ENCODE data around the gene USH2A.

USH2A gene

DNA sequence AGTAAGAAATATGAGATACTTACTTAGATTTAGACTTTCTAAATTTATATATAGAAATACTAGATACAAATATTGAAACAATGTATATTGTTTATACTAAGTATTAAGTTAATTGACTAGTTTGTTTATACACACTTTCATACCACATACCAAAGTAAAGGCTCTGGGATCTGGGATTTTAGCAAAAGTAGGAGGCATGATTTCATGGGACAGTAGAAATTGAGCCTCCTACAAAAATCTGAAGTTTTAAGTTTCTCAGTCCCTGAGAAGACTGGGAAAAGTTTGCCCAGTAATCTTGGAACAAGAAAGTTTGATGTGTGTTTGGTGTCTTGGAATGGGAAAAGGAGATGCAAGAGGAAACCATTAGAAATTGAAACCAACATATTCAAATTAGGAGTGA is 825.3 kb downstream of the USH2A start:
- TF ChIP-seq, protein P1, sequence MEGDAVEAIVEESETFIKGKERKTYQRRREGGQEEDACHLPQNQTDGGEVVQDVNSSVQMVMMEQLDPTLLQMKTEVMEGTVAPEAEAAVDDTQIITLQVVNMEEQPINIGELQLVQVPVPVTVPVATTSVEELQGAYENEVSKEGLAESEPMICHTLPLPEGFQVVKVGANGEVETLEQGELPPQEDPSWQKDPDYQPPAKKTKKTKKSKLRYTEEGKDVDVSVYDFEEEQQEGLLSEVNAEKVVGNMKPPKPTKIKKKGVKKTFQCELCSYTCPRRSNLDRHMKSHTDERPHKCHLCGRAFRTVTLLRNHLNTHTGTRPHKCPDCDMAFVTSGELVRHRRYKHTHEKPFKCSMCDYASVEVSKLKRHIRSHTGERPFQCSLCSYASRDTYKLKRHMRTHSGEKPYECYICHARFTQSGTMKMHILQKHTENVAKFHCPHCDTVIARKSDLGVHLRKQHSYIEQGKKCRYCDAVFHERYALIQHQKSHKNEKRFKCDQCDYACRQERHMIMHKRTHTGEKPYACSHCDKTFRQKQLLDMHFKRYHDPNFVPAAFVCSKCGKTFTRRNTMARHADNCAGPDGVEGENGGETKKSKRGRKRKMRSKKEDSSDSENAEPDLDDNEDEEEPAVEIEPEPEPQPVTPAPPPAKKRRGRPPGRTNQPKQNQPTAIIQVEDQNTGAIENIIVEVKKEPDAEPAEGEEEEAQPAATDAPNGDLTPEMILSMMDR (IDR thresholded peaks at IDR 0.05), result no peak

DNA sequence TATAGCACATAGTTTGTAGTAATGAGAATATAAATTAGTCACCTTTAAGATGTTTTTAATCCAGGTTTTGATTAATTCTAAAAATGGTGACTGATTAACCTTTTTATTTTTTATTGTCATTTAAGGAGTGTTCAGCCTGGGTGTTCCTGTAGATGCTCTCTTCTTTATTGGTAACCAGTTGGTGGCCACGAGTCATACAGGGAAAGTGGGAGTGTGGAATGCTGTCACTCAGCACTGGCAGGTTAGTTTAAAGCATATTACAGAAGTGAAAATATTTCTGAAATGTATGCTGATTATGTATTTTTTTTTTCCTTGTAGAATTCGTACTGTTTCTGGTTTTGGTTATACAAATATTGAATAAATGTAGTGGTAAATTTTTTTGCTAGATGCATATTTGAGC is 828.0 kb downstream of the USH2A start:
- TF ChIP-seq, protein P1 (IDR thresholded peaks at IDR 0.05), result no peak
- H3K27ac ChIP-seq, result no peak overlapping the region
- no peak for DNase-seq (ENCODE audit: low spot score)

More for the DNA sequence above, 825.3 kb downstream of the USH2A start:
- DNase-seq (ENCODE audit: low spot score), result no peak
- no peak overlapping the region for H3K4me3 ChIP-seq
- H3K27ac ChIP-seq, result no peak overlapping the region

DNA sequence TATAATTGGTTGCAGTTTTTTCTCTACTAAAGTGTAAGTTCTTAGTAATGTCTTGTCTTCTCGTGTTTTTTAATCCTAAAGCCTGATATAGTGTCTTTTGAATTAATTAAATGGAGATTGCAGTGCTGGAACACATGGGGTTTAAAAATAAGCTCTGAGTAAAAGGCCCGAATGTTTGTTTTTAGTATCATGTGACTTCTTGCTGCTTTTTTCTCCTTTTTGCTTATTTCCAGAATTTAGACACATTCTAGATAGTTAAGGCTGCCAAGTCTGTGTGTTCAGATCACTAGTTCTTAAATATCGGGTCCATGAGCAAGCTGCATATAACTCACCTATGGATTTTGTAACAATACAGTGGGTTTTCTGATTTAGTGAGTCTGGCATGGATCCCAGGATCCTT is 828.6 kb downstream of the USH2A start:
- Histone ChIP-seq H3K4me3 (no peak overlapping the region), H3K27ac (no peak overlapping the region)
- TF ChIP-seq, protein P1 (IDR thresholded peaks at IDR 0.05), result no peak
- DNase-seq (ENCODE audit: low spot score), result no peak

More for the DNA sequence above, 828.0 kb downstream of the USH2A start:
- H3K4me3 ChIP-seq, result no peak overlapping the region

DNA sequence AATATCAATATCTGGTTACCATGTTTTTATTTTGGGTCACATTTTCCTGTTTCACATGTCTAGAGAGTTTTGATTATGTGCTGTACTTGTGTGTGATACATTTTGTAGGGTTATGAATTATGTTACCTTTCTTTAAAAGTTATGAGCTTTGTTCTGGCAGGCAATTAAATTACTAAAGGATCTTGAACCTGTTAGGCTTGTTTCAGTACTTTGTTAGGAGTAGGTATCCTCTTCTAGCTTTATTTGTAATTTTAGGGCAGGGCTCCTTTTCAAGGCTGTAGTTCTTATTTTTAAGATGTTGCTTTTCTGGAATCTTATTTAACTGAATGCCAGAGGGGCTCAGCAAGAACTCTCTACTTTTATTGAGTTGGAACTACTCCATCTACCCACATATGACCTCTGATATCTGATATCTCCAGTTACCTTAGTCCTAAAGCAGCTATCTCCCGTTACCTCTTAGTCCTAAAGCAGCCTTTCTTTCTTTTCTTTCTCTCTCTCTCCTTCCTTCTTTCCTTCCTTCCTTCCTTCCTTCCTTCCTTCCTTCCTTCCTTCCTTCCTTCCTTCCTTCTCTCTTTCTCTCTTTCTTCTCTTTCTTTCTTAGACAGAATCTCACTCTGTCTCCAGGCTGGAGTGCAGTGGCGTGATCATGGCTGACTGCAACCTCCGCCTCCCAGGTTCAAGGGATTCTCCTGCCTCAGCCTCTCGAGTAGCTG is 832.3 kb downstream of the USH2A start:
- TF ChIP-seq, protein P1 (IDR thresholded peaks at IDR 0.05), result no peak
- Histone ChIP-seq H3K27ac (no peak overlapping the region), H3K4me3 (no peak overlapping the region)
- no peak for DNase-seq (ENCODE audit: low spot score)

DNA sequence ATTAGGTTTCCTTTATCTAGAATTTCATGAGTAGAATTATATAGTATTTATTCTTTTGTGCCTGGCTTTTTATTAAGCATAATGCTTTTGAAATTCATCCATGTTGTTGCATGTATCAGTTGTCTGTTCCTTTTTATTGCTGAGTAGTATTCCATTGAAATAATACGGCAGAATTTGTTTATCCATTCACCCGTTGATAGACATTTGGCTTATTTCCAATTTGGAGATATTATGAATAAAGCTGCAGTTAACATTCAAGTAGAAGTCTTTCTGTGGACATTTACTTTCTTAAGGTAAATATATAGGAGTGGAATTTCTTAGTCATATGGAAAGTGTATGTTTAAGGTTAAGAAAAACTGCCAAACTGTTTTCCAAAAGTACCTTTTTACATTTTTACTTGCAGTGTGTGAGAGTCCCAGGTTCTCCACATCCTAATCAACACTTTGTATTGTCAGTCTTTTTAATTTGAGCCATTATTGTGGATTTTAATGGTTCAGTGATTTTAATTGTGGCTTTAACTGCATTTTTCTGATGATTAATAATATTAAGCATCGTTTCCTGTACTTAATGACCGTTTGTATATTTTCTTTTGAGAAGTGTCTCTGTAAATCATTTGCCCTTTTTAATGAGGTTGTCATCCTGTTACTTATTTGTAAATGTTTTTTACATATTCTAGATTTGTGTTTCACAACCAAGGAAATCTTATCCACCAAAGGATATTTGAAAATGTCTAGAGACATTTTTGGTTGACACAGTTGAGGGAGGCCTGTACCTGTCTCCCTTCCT is 833.4 kb downstream of the USH2A start:
- no peak overlapping the region for H3K4me3 ChIP-seq
- no peak for DNase-seq (ENCODE audit: low spot score)
- TF ChIP-seq, protein P1 (IDR thresholded peaks at IDR 0.05), result no peak
- H3K27ac ChIP-seq, result no peak overlapping the region

DNA sequence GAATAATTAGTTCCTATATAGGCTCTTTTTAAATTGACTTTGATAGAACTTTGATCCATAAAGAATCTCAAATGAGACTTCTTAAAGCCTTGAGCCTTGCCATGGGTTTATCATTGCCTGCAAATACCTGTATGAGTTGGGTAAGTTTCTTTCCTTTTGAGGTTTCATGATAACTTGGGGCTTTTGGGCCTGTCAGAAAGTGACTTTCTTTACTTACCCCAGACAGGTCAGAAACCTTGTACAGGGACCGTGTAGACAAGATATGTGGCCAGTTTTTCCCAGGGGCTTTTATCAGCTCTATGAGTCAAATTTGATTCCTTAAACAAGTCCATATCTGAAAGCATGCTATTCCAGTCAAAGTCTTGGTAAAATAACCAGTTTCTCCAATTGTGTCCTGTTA is 838.9 kb downstream of the USH2A start:
- no peak for DNase-seq (ENCODE audit: low spot score)
- Histone ChIP-seq H3K27ac (no peak overlapping the region), H3K4me3 (no peak overlapping the region)
- TF ChIP-seq, protein P1 (IDR thresholded peaks at IDR 0.05), result no peak

Measured in coronary artery (tissue), 2 donors.